ENCODE measurements around the gene SDK2.

The SDK2 gene

DNA sequence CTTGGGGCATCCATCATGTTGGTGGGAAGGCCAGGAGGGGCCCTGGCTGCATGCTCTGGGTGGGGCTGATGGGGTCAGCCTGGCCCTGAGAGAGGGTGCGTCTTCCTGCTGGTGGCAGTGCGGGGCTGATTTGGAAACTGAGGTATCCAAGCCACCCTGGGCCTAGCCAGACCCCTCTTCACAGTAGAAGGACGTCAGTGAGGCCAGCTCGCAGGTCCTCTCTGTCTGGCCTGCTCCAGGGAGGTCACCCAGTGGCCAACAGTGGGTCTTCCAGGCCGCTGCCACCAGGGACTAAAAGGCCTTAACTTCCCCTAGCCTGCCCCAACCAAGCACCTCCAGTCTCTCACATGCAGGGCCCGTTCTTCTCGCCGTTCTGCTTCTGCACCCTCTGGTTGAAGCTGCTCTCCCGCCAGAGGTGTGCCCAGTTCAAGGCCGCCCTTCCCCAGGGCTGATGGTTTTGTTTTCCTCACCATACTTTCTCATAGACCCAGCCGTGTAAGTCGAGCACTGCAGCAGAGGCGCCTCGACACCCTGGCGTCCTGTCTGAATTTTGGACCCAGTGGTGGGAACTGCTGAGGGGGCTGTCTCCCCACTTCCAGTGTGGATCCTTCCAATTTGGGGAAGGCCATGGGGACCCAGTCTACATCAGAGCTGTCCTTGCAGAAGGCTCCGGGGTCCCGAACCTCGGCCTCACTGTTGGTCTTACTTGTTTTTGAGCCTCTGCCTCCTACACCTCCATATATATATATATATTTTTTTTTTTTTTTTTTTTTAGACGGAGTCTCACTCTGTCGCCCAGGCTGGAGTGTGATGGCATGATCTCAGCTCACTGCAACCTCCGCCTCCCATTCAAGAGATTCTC is 289.6 kb downstream of the SDK2 start:
- no peak overlapping the region for H3K27ac Mint-ChIP-seq
- no peaks in the 10 kb centered on the region for H3K4me1 Mint-ChIP-seq (ENCODE audit: low read depth)
- no peaks in the 10 kb centered on the region for H3K9me3 Mint-ChIP-seq
- H3K4me3 Mint-ChIP-seq = no peak overlapping the region
- no peaks in the 10 kb centered on the region for H3K27me3 Mint-ChIP-seq
- no peaks in the 10 kb centered on the region for H3K36me3 Mint-ChIP-seq (ENCODE audit: low read depth)

GRCh38 chr17:73352261-73352660 is 292.0 kb downstream of the SDK2 start:
- Mint-ChIP-seq H3K36me3 (ENCODE audit: low read depth) (no peaks in the 10 kb centered on the region), H3K27ac (no peak overlapping the region), H3K9me3 (no peaks in the 10 kb centered on the region), H3K4me3 (no peak overlapping the region), H3K27me3 (no peaks in the 10 kb centered on the region), H3K4me1 (ENCODE audit: low read depth) (no peaks in the 10 kb centered on the region)

DNA sequence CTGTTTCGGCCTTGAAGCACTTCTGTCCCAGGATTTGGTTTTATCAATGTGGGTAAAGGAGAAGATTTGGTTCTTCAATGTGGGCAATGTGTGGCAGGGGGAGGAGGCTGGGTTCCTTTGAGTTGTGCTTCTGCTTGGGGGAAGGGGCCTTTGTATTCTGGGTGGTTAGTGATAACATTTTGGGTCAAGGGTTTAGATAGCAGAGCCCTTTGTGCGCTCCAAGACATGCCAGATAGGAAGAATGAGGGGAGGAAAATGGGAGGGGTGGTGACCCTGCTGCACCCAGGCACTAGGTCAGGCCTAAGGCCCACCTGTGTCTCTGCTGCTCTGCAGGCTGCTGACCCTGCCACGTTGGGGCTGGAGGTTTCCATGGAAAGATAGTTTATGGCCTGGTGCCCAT is 292.5 kb downstream of the SDK2 start:
- Mint-ChIP-seq H3K27ac (no peak overlapping the region), H3K36me3 (ENCODE audit: low read depth) (no peaks in the 10 kb centered on the region), H3K4me1 (ENCODE audit: low read depth) (no peaks in the 10 kb centered on the region), H3K9me3 (no peaks in the 10 kb centered on the region), H3K4me3 (no peak overlapping the region), H3K27me3 (no peaks in the 10 kb centered on the region)

GRCh38 chr17:73350864-73351263 is 293.4 kb downstream of the SDK2 start:
- Mint-ChIP-seq H3K9me3 (no peaks in the 10 kb centered on the region), H3K27ac (no peak overlapping the region), H3K4me3 (no peak overlapping the region), H3K36me3 (ENCODE audit: low read depth) (no peaks in the 10 kb centered on the region), H3K4me1 (ENCODE audit: low read depth) (no peaks in the 10 kb centered on the region), H3K27me3 (no peaks in the 10 kb centered on the region)

GRCh38 chr17:73349647-73350046 is 294.6 kb downstream of the SDK2 start:
- H3K27me3 Mint-ChIP-seq = no peaks in the 10 kb centered on the region
- H3K36me3 Mint-ChIP-seq (ENCODE audit: low read depth) = no peaks in the 10 kb centered on the region
- H3K9me3 Mint-ChIP-seq = no peaks in the 10 kb centered on the region
- no peak overlapping the region for H3K4me3 Mint-ChIP-seq
- H3K4me1 Mint-ChIP-seq (ENCODE audit: low read depth) = no peaks in the 10 kb centered on the region
- no peak overlapping the region for H3K27ac Mint-ChIP-seq

GRCh38 chr17:73349138-73349537 is 295.1 kb downstream of the SDK2 start:
- no peak overlapping the region for H3K4me3 Mint-ChIP-seq
- no peak overlapping the region for H3K27ac Mint-ChIP-seq
- no peaks in the 10 kb centered on the region for H3K36me3 Mint-ChIP-seq (ENCODE audit: low read depth)
- H3K9me3 Mint-ChIP-seq = no peaks in the 10 kb centered on the region
- H3K27me3 Mint-ChIP-seq = no peaks in the 10 kb centered on the region
- H3K4me1 Mint-ChIP-seq (ENCODE audit: low read depth) = no peaks in the 10 kb centered on the region

- no peaks in the 10 kb centered on the region for H3K27me3 Mint-ChIP-seq
- H3K4me3 Mint-ChIP-seq = no peak overlapping the region
- H3K36me3 Mint-ChIP-seq (ENCODE audit: low read depth) = no peaks in the 10 kb centered on the region
- H3K4me1 Mint-ChIP-seq (ENCODE audit: low read depth) = no peaks in the 10 kb centered on the region
- no peaks in the 10 kb centered on the region for H3K9me3 Mint-ChIP-seq
- no peak overlapping the region for H3K27ac Mint-ChIP-seq
Observed at GRCh38 chr17:73348829-73349095, 295.5 kb downstream of the SDK2 start.

DNA sequence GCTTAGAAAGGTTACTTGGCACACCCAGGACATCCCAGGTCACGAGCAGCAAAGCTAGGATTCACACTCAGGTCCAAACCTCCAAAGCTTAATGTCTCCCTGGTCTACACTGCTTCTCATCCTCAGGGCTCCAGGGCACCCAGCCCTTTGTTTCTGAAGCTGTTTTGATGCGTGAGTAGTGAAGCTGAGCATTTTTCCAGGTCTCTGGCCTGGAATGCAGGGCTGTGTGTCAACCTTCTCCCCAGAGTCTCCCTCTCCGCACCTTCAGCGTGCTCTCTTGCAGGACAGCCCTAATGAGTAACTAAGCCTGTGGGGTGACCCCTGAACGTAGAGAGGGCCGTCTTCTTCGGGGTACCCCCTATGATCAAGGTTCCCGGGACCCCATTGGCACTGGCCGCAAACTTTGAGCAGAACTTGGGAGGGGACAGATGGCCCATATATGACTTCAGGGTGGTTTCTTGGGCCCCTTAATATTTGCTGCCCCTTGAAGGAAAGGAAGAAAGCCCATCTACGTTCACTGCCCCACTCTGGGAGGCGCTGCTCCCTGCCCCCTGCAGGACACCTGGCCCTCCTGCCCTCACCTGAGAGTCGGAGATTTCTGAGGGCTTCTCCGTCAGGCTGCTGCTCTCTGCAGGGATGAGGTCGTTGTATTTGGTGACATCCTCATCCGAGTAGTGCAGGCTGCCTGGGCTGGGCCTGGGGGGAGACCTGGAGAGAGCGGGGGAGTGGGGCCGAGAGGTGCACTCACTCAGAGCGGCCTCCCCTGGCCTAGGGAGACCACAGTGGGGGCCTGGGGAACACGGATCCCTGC is 296.0 kb downstream of the SDK2 start:
- Mint-ChIP-seq H3K36me3 (ENCODE audit: low read depth) (no peaks in the 10 kb centered on the region), H3K27ac (no peak overlapping the region), H3K27me3 (no peaks in the 10 kb centered on the region)

DNA sequence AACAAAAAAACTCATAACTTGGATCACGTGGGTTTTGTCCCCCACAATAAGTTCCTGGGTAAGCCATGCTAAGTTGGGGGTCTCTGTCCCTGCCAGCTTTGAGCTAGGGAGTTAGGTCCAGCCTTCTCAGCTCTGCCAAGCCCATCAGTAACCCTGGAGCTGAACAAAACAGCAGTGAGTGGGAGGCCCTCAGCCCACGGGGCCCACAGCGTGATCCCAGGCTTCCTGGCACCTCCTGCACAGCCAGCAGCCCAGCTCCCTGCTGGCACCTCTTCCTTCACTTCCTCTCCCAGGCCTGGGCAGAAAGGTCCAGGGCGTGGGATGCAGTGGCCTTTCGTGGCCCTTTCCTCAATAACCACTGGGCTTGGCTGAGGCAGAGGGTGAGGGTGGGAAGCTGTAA is 296.9 kb downstream of the SDK2 start:
- Mint-ChIP-seq H3K36me3 (ENCODE audit: low read depth) (no peaks in the 10 kb centered on the region), H3K9me3 (no peaks in the 10 kb centered on the region), H3K27me3 (no peaks in the 10 kb centered on the region), H3K4me1 (ENCODE audit: low read depth) (no peaks in the 10 kb centered on the region), H3K4me3 (no peak overlapping the region), H3K27ac (no peak overlapping the region)

More for the DNA sequence above, 296.0 kb downstream of the SDK2 start:
- Mint-ChIP-seq H3K4me3 (no peak overlapping the region), H3K4me1 (ENCODE audit: low read depth) (no peaks in the 10 kb centered on the region), H3K9me3 (no peaks in the 10 kb centered on the region)

- no peaks in the 10 kb centered on the region for H3K4me1 Mint-ChIP-seq (ENCODE audit: low read depth)
- H3K36me3 Mint-ChIP-seq (ENCODE audit: low read depth) = no peaks in the 10 kb centered on the region
- H3K9me3 Mint-ChIP-seq = no peaks in the 10 kb centered on the region
- H3K27me3 Mint-ChIP-seq = no peaks in the 10 kb centered on the region
- no peak overlapping the region for H3K27ac Mint-ChIP-seq
- no peak overlapping the region for H3K4me3 Mint-ChIP-seq
Observed at GRCh38 chr17:73346501-73347162, 297.6 kb downstream of the SDK2 start.

DNA sequence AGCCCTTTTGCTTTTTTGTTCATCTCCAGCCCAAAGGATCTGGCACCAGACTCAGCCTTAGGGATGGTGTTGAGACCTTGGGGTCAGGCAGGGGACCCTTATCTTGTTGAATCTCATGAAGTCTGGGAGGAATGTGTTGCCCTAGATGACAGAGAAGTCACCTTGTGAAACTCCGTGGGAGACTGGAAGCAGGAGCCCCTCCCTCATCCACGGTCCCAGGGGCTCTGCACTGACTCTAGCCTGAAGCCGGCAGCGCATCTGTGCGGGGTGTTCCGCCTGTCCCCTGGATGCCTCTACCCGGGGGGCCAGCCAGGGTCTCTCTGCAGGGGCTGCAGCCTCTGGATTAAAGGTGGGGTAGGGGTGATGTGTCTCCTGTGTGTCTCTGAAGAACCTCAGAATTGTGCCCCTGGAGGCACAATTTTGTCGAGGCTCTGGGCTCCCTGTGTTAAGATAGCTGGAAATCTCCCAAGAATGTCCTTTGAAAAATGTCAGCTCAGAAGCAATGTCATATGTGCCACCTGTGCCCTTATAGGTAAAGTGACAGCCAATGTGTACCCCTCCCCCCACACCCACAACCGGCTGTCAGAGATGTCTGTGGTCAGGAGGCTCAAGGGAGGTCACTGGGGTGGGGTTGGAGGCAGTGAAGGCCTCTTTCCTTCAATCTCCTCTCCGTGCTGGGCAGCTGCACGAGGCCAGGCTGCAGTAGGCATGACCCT is 300.3 kb downstream of the SDK2 start:
- no peak overlapping the region for H3K4me3 Mint-ChIP-seq
- no peaks in the 10 kb centered on the region for H3K4me1 Mint-ChIP-seq (ENCODE audit: low read depth)
- no peaks in the 10 kb centered on the region for H3K27me3 Mint-ChIP-seq
- H3K36me3 Mint-ChIP-seq (ENCODE audit: low read depth) = no peaks in the 10 kb centered on the region
- no peak overlapping the region for H3K27ac Mint-ChIP-seq
- H3K9me3 Mint-ChIP-seq = no peaks in the 10 kb centered on the region

DNA sequence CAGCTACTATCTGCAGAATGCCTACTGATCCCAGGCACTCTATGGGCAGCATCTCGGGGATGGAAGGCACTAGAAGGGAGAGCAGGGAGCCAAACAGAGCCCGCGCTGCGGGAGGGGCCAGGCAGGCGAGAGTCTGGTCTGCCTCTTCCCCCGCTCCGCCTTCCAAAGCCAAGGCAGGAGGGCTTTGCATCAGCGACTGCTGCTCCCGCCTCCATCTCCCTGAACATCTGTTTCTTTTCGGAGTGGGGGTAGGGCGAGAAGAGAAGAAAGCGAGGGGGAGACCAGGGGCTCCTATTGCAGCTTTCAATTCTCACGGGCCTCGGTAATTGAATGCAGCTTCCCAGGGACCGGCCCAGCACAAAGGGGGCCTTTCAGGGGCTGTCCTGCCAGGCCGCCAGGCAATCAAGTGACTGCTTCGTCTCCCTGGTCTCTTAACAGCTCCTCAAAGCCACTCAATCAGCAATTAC is 301.0 kb downstream of the SDK2 start:
- Mint-ChIP-seq H3K4me1 (ENCODE audit: low read depth) (no peaks in the 10 kb centered on the region), H3K27ac (no peak overlapping the region), H3K36me3 (ENCODE audit: low read depth) (no peaks in the 10 kb centered on the region), H3K27me3 (no peaks in the 10 kb centered on the region), H3K4me3 (no peak overlapping the region), H3K9me3 (no peaks in the 10 kb centered on the region)

- no peaks in the 10 kb centered on the region for H3K36me3 Mint-ChIP-seq (ENCODE audit: low read depth)
- H3K9me3 Mint-ChIP-seq = no peaks in the 10 kb centered on the region
- no peak overlapping the region for H3K4me3 Mint-ChIP-seq
- H3K27ac Mint-ChIP-seq = no peak overlapping the region
- no peaks in the 10 kb centered on the region for H3K27me3 Mint-ChIP-seq
- H3K4me1 Mint-ChIP-seq (ENCODE audit: low read depth) = no peaks in the 10 kb centered on the region
Observed at GRCh38 chr17:73342541-73343167, 301.6 kb downstream of the SDK2 start.

DNA sequence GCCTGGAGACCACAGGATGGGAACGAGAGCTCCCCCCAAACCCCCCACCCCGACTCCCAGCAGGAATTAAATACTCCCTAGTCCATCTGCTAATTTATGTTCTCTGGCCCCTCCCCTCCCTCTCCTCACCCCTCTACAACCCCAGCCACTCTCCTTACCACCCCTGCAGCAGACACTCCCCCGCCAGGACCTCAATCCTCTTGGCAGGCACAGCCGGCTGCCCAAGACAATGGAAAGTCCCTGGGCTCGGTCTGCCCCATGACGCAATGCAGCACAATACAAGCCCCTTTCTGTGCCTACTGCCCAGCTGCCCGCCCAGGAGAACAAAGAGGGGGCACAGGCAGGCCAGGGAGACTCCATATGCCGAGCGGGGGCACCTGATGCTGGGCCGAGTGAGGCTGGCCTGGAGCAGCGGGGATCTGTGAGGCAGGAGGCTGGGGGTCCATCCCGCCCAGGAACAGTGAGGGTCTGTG is 302.2 kb downstream of the SDK2 start:
- H3K9me3 Mint-ChIP-seq = no peaks in the 10 kb centered on the region
- no peaks in the 10 kb centered on the region for H3K4me1 Mint-ChIP-seq (ENCODE audit: low read depth)
- no peak overlapping the region for H3K4me3 Mint-ChIP-seq
- H3K27me3 Mint-ChIP-seq = no peaks in the 10 kb centered on the region
- no peak overlapping the region for H3K27ac Mint-ChIP-seq
- no peaks in the 10 kb centered on the region for H3K36me3 Mint-ChIP-seq (ENCODE audit: low read depth)
